Iris pigment epithelial cell (primary cell): ENCODE results near the gene FKBP2.
A peak's percentile ranks its signal among the peaks of the same experiment; 100 is the strongest.

Experiments
- DNase-seq: peaks from one replicate; pipeline ENCODE4 v3.0.0-alpha.2; 2011; ENCODE audit warnings: low read depth

FKBP2 gene

DNA sequence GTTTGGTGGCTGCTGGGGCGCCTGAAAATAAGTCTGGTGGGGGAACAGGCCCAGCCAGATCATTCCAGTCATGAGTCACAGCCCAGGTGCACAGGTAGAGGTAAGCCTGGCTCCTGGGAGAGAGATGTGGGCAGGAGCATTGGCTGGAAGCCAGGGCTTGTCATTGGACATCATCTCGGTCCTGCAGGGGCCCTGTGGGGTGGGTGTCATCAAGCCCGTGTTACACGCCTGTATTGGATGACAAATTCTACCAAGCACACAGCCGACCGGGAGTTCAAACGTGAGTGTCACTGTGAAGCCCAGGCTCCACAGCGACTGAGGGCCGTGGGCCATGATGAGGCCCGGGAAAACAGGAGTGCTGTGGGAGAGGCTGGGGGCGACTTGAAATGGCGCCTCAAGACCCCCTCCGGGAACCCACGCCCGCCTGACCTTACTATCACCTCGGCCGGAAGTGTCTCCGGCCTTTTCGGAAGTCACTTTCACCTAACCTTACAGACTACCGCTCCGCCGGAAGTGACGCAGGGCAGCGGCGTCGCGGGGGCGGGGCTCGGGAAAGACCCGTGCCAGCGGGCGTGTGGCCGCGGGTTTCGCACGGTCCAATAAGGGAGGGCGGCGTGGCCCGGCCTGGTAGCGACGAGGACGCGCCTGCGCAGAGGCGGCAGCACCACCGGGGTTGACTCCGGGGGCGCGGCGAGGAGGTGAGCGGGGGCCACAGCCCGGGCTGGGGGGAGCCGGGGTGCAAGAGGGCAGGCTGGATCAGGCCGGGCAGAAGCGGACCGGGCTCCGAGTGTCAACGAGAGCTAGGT lies at the start of gene FKBP2:
Gene FKBP2, plus strand, starts transcription at position 661 of the 806 bp plus-strand sequence. CDS start 1,293 bp downstream, outside the sequence.
- peak; percentile 97 for DNase-seq

GRCh38 chr11:64192434-64192833 lies 48.5 kb upstream of the FKBP2 start:
- no peak for DNase-seq

- DNase-seq, result no peak
These were observed 44.3 kb upstream of the FKBP2 start for GRCh38 chr11:64196626-64197025.

- DNase-seq, result no peak
These were observed 42.4 kb upstream of the FKBP2 start for GRCh38 chr11:64198511-64198910.

DNA sequence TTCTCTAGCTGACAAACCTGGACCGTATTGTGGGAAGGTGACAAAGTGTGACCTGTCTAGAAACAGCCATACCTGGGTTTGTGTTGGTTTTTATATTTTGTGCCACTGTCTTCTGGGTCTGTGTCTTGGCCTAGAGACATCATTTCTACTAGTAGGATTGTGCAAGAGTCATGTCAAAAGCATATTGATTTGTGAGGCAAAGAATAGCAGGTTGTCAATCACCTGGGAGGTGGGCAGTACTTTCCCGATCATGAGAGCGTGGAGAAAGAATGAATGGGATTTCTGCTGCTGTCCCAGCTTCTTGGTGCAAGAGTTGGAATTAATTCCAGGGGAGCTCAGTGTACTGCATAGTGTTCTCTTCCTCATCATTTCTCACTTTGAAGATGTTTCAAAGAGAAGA lies 39.4 kb upstream of the FKBP2 start:
- DNase-seq, result no peak

DNA sequence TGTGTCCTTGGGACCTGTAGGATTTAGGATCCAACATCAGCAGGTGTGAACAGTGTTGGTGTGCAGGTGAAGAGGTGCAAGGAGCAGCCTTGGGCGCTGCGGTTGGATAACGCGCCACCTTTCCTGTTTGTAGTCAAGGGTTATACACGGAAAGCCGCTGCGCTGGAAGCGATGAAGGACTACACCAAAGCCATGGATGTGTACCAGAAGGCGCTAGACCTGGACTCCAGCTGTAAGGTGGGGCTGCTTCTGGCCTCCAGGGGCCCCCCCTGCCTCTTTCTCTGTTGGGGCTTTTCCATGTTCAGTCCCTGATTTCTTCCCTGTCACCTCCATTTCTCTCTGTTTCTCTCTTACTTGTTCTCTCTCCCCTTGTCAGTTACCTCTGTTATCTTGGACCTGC lies 37.9 kb upstream of the FKBP2 start:
- DNase-seq, result no peak

- no peak for DNase-seq
These were observed 37.3 kb upstream of the FKBP2 start for GRCh38 chr11:64203421-64204079.

- no peak for DNase-seq
These were observed 36.8 kb upstream of the FKBP2 start for GRCh38 chr11:64204080-64204440.

GRCh38 chr11:64204464-64204989 lies 36.4 kb upstream of the FKBP2 start:
- DNase-seq, result peak; percentile 98

- DNase-seq, result no peak
These were observed 34.2 kb upstream of the FKBP2 start, which contains the start of gene FERMT3 for GRCh38 chr11:64206457-64207255. Gene FERMT3 (plus strand): TSS chr11:64206721. CDS start chr11:64207365, 644 bp downstream.

- DNase-seq, result peak; percentile 70
These were observed 33.4 kb upstream of the FKBP2 start for GRCh38 chr11:64207256-64208085.

DNA sequence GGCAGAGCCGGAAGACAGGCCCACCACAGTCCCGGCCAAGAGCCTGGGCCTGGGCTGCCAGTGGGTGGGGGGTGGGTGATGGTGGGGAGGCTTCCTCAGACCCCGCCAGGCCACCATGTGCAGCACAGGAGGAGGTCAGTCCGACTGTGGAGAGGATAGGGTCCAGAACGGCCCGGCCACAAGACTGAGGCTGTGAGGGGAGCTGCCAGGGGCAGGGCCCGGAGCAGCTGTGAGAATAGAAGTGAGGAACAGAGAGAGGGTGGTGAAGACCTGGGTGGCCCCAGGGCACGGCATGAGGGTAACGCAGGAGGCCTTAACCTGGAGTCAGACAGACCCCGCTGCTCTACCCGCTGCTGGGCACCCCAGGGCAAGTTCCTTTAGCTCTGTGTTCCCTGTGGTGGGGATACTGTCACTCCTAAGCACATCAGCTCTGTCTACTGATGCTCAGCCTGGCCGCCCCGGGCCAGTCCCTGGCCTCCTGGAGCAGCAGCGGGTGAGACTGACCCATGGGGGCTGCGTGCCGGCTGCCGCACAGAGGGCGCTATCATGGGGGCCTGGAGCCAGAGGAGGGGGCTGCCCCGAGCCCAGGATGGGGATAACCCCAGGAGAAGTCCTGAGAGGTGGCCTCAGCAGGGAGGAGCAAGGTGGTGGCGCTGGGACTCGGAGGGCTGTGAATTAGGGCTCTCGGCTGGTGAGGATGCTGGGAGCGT lies 32.7 kb upstream of the FKBP2 start:
- no peak for DNase-seq

- no peak for DNase-seq
These were observed 31.9 kb upstream of the FKBP2 start for GRCh38 chr11:64208796-64209562.

- no peak for DNase-seq
These were observed 31.4 kb upstream of the FKBP2 start for GRCh38 chr11:64209563-64209843.

DNA sequence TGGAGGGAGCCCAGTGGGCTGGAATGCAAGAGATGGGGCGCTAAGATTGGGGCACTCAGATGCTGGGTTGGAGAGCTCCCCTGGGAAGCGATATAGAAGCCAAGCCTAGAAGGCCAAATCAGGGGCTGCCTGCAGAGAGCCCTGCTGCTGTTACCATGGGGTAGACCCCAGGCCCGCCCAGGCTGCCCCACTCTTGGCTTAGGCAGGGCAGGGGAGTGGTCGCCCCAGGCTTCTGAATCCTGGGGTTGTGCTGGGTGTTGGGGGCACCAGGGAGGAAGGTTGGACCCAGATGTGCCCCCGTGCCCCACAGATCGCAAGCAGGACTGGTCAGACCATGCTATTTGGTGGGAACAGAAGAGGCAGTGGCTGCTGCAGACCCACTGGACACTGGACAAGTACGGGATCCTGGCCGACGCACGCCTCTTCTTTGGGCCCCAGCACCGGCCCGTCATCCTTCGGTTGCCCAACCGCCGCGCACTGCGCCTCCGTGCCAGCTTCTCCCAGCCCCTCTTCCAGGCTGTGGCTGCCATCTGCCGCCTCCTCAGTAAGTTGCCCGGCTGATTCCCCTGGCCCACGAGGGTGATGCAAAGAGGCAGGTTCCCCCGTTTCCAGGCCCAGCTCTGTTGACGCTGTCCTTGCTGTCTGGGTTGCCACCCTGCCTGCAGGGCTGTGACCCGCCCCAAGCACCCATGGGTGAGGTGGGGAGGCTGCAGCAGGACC lies 30.4 kb upstream of the FKBP2 start:
- no peak for DNase-seq

GRCh38 chr11:64211181-64211872 lies 29.6 kb upstream of the FKBP2 start:
- DNase-seq, result no peak

DNA sequence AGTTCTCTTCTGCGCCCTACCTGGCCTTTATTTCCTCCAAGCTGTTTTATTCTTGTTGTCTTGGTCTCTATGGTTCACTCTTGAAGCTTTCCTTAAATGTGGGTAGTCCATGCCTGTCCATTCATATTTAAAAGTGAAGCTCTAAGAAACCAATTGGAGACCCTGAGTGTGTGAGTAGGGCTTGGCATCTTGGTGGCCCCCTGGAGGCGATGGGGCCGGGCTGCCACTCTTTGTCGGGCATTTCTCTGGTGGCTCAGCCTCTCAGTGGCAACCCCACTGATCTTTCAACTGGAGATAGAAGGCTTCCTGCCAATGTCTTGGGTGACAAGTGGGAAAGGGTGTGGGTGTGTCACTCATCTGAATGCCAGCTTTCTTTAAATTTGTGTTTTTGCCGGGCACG lies 24.0 kb upstream of the FKBP2 start:
- no peak for DNase-seq

DNA sequence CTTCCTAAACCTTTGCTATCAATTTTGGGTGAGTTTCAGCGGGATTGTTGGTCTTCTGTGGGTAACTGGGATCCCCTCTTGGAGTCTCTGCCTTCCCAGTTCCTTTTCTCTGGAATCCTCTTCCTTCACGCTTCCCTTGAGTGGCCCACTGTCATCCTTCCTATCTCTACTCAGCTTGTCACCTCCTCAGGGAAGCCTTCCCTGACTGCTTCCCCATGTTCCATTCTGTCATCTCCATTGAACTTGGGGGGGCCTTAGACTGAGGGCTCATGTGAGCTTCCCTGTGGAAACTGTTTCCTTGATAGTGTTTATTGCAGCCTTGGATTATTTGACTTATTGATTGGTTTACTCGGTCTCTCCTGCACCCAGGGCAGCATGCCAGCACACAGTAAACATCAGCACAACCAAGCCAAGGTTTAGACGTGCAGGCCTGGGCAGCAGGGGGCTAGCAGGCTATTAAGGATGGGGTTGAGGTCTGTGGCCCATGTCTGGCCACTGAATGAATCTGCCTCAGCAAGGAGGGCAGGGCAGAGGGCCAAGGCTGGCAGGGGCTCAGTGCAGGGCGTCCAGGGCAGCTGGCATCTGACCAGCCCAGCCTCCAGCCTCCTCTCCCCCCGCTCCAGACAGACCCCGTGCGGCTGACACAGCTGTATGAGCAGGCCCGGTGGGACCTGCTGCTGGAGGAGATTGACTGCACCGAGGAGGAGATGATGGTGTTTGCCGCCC lies 22.1 kb upstream of the FKBP2 start:
- no peak for DNase-seq

GRCh38 chr11:64219354-64219684 lies 21.6 kb upstream of the FKBP2 start:
- DNase-seq, result no peak
